ENCODE measurements around the gene DYNLT1. TPM values are rescaled to one million over a fixed set of nuclear protein-coding genes. Genes with fewer than 3 reads are reported as not detected.

The DYNLT1 gene
- total RNA-seq, 2 experiments from 2014 or later: 94.3 to 98.3 TPM

DNA sequence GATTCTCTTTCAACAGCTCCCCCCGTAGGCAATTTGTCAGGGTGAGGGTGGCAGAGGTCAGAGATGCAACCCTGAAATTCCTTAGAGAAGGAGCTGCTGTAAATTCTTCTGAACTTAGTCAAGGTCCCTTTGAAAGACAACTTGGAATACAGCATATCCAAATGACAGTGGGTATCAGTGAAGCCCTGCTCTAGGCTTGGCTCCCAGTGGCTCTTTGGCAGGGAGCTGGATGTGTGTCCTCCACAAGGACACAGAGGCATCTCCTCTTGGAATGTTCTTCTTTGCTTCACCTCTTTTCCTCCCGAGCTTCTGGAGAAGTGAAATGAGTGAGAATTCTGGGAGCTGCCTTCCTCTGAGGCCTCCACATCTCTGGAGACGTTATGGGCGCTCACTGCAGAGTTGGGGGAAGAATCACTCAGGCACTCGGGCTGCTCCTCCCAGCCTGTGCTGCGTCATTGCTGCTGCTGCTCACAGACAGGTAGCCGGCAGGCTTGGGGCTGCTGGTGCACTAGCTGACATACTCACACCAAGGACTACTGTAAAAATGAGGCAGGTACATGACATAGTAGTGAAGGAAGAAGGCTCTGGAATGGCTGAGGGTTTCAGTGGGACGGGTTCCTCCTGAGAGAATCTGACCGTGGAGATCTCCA lies 34.1 kb downstream of the DYNLT1 start:
- no peak for ATAC-seq
- Mint-ChIP-seq H3K27me3 (no peaks in the 10 kb centered on the region), H3K4me3 (no peak overlapping the region), H3K9me3 (peaks cover 4% of the 10 kb centered on the region), H3K36me3 (ENCODE audit: low read depth) (peaks cover 65% of the 10 kb centered on the region), H3K27ac (no peak overlapping the region), H3K4me1 (ENCODE audit: low read depth) (no peaks in the 10 kb centered on the region)
- intact Hi-C loops (cut with micrococcal nuclease): no loop called here
- DNase-seq: no peak
- ChIA-PET CTCF (interaction anchor here (0.8 kb wide), 1 partner anchor 33 kb away, joined by 3 read pairs; no protein-coding TSS in a partner anchor), POLR2A (interaction anchor here (0.8 kb wide), 1 partner anchor 33 kb away, joined by 3 read pairs; no protein-coding TSS in a partner anchor)
- TF ChIP-seq, protein P1, sequence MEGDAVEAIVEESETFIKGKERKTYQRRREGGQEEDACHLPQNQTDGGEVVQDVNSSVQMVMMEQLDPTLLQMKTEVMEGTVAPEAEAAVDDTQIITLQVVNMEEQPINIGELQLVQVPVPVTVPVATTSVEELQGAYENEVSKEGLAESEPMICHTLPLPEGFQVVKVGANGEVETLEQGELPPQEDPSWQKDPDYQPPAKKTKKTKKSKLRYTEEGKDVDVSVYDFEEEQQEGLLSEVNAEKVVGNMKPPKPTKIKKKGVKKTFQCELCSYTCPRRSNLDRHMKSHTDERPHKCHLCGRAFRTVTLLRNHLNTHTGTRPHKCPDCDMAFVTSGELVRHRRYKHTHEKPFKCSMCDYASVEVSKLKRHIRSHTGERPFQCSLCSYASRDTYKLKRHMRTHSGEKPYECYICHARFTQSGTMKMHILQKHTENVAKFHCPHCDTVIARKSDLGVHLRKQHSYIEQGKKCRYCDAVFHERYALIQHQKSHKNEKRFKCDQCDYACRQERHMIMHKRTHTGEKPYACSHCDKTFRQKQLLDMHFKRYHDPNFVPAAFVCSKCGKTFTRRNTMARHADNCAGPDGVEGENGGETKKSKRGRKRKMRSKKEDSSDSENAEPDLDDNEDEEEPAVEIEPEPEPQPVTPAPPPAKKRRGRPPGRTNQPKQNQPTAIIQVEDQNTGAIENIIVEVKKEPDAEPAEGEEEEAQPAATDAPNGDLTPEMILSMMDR (IDR thresholded peaks at IDR 0.05): no peak

DNA sequence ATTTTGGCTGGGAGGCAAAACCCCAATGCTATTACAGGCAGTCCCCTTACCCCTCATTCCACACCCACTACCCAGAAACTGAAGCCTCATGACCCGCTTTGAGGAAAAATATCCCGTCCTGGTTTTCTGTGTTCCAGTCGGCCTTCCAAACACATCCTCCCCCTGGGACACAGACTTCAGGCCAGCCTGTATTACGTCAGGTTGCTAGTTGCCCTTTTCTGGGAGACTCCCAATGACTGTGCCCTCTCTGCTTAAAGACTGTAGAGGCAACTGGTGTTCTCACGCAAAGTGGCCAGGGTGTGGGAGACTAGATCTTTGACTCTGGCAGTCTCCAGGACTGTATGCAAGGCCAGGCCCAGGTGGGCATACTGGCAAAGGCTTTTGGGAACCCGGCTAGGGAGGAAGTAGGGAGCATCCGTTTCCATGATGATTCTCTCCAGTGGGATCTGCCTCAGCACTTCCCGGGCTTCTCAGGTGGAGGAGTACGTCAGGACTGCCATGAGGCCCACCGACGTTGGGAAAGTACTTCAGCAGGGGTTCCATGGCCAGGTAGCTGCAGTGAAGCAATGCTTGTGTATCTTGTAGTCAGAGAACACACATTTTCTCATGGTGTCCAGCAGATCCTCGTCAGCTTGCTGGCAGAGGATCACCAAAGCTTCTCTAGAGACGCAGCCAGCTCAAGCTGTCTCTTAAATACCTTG lies 34.9 kb downstream of the DYNLT1 start:
- intact Hi-C loops (cut with micrococcal nuclease): loop anchor here (10.0 kb wide), 1 partner anchor 395 kb away; no protein-coding TSS in a partner anchor
- ATAC-seq (no peak), DNase-seq (no peak)
- Mint-ChIP-seq H3K27ac (no peak overlapping the region), H3K36me3 (ENCODE audit: low read depth) (peaks cover 60% of the 10 kb centered on the region), H3K4me3 (no peak overlapping the region), H3K27me3 (no peaks in the 10 kb centered on the region), H3K9me3 (peaks cover 2% of the 10 kb centered on the region), H3K4me1 (ENCODE audit: low read depth) (no peaks in the 10 kb centered on the region)
- TF ChIP-seq, protein P1 (IDR thresholded peaks at IDR 0.05): no peak
- ChIA-PET CTCF (no interaction called here), POLR2A (no interaction called here)

DNA sequence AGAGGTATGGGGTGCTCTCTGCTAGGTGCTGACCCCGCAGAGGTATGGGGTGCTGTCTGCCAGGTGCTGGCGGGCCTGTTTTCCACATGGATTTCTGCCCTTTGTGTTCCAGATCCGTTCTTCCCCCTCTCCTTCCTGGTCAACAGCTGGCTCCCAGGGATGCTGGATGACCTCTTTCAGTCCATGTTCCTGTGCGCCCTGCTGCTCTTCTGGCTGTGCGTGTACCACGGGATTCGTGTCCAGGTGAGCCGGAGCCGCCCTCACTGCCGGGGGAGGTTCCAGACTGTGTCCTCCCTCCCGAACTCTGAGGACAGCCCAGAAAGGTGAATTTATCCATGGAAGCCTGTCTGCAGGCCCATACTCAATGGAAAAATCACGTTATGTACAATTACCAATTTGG lies 36.3 kb downstream of the DYNLT1 start:
- no peaks in the 10 kb centered on the region for H3K27me3 Mint-ChIP-seq
- H3K4me1 Mint-ChIP-seq (ENCODE audit: low read depth): no peaks in the 10 kb centered on the region
- peaks cover 53% of the 10 kb centered on the region for H3K36me3 Mint-ChIP-seq (ENCODE audit: low read depth)
- no peak for ATAC-seq
- CTCF ChIA-PET: interaction anchor here (1.9 kb wide), 1 partner anchor 387 kb away, joined by 8 read pairs; no protein-coding TSS in a partner anchor
- intact Hi-C loops (cut with micrococcal nuclease): loop anchor here (10.0 kb wide), 1 partner anchor 393 kb away; no protein-coding TSS in a partner anchor
- no peaks in the 10 kb centered on the region for H3K9me3 Mint-ChIP-seq
- no peak overlapping the region for H3K4me3 Mint-ChIP-seq
- no peak overlapping the region for H3K27ac Mint-ChIP-seq
- POLR2A ChIA-PET: interaction anchor here (0.6 kb wide), 1 partner anchor 422 kb away, joined by 4 read pairs; no protein-coding TSS in a partner anchor
- DNase-seq: no peak
- TF ChIP-seq, protein P1 (IDR thresholded peaks at IDR 0.05): no peak

DNA sequence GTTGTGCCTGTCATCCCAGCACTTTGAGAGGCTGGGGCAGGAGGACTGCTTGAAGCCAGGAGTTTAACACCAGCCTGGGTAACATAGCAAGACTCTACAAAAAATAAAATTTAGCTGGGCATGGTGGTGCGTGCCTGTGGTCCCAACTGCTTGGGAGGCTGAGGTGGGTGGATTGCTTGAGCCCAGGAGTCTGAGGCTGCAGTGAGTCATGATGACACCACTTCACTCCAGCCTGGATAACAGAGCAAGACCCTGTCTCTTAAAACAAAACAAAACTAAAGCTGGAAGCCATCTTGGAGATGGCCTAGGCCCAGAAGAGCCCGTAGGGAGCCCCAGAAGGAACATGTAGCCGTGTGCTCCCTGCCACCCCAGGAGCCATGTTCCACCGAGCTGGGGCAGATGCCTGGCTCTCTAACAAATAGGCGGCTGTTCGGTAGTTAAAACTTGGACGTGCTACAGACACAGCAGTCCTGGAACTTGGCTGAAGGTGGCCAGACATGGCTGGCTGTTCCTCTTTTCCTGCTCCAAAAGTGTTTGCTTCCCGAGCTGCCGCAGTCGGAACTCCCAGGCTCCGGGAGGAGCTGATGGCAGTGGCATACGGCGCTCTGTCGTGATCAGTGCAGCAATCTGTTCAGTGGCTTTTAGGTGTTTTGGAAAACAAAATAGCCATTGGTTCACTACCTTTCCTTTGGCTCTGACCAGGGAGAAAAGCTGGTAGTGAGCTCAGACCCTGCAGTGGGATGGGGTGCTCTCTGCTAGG lies 37.0 kb downstream of the DYNLT1 start:
- Mint-ChIP-seq H3K4me1 (ENCODE audit: low read depth) (no peaks in the 10 kb centered on the region), H3K36me3 (ENCODE audit: low read depth) (peaks cover 49% of the 10 kb centered on the region), H3K4me3 (no peak overlapping the region), H3K27me3 (no peaks in the 10 kb centered on the region), H3K9me3 (no peaks in the 10 kb centered on the region), H3K27ac (no peak overlapping the region)
- POLR2A ChIA-PET: no interaction called here
- CTCF ChIA-PET: interaction anchor here (0.9 to 2.6 kb wide), 3 partner anchors 14 to 386 kb away, joined by 3 to 8 read pairs (median 7); no protein-coding TSS in a partner anchor
- TF ChIP-seq, protein P1 (IDR thresholded peaks at IDR 0.05): no peak
- ATAC-seq (no peak), DNase-seq (no peak)
- intact Hi-C loops (cut with micrococcal nuclease): loop anchor here (10.0 kb wide), 1 partner anchor 393 kb away; no protein-coding TSS in a partner anchor
